HL-60 (cell line): ENCODE measurements around the gene IL12RB2.

ENCODE experiments used
- GABPA ChIP-seq: IDR thresholded peaks from 2 replicates; pipeline ENCODE4 v1.6.1; 2012; ENCODE audit warnings: low read depth
- POLR2AphosphoS5 ChIP-seq: IDR thresholded peaks from 2 replicates; pipeline ENCODE4 v1.6.1; 2012; ENCODE audit warnings: low read depth
- TF ChIP-seq, protein P1 (sequence below): IDR thresholded peaks from one replicate; pipeline ENCODE4 v1.5.1; 2011; ENCODE audit warnings: low read length, control low read depth, inconsistent platforms; ENCODE audit not compliant: insufficient read depth
- TF ChIP-seq, protein P2 (sequence below): IDR thresholded peaks from 2 replicates; pipeline ENCODE4 v1.6.1; 2012; ENCODE audit warnings: low read depth; ENCODE audit not compliant: insufficient replicate concordance

DNA sequence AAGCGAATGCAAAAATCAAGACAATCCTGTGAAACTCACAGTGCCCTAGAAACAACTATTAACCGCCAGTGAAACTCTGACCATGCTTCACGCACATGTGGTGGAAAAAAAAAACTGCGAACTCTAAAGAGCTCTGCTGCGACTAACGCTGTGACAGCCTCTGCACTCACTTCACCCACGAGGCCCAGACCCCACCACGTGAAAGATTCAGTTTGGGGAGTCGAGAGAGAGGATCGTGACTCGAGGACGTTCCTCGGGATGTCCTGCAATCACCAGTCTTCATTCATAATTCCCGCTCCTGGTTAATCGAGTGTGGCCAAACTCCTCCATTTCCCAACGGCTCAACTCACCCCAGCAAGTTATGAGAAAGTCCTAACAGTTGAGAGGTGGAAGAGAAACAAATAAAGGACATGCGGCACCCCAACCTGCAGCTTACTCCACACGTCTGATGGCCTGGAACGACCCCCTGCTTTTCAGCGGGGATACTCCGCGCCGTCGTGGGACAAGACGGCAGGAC lies 121.4 kb downstream of the IL12RB2 start:
- TF ChIP-seq, protein P1, sequence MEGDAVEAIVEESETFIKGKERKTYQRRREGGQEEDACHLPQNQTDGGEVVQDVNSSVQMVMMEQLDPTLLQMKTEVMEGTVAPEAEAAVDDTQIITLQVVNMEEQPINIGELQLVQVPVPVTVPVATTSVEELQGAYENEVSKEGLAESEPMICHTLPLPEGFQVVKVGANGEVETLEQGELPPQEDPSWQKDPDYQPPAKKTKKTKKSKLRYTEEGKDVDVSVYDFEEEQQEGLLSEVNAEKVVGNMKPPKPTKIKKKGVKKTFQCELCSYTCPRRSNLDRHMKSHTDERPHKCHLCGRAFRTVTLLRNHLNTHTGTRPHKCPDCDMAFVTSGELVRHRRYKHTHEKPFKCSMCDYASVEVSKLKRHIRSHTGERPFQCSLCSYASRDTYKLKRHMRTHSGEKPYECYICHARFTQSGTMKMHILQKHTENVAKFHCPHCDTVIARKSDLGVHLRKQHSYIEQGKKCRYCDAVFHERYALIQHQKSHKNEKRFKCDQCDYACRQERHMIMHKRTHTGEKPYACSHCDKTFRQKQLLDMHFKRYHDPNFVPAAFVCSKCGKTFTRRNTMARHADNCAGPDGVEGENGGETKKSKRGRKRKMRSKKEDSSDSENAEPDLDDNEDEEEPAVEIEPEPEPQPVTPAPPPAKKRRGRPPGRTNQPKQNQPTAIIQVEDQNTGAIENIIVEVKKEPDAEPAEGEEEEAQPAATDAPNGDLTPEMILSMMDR: no peak
- TF ChIP-seq GABPA (no peak), POLR2AphosphoS5 (no peak)
- TF ChIP-seq, protein P2, sequence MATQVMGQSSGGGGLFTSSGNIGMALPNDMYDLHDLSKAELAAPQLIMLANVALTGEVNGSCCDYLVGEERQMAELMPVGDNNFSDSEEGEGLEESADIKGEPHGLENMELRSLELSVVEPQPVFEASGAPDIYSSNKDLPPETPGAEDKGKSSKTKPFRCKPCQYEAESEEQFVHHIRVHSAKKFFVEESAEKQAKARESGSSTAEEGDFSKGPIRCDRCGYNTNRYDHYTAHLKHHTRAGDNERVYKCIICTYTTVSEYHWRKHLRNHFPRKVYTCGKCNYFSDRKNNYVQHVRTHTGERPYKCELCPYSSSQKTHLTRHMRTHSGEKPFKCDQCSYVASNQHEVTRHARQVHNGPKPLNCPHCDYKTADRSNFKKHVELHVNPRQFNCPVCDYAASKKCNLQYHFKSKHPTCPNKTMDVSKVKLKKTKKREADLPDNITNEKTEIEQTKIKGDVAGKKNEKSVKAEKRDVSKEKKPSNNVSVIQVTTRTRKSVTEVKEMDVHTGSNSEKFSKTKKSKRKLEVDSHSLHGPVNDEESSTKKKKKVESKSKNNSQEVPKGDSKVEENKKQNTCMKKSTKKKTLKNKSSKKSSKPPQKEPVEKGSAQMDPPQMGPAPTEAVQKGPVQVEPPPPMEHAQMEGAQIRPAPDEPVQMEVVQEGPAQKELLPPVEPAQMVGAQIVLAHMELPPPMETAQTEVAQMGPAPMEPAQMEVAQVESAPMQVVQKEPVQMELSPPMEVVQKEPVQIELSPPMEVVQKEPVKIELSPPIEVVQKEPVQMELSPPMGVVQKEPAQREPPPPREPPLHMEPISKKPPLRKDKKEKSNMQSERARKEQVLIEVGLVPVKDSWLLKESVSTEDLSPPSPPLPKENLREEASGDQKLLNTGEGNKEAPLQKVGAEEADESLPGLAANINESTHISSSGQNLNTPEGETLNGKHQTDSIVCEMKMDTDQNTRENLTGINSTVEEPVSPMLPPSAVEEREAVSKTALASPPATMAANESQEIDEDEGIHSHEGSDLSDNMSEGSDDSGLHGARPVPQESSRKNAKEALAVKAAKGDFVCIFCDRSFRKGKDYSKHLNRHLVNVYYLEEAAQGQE: no peak
